ENCODE results near the gene BLOC1S3.

DNA sequence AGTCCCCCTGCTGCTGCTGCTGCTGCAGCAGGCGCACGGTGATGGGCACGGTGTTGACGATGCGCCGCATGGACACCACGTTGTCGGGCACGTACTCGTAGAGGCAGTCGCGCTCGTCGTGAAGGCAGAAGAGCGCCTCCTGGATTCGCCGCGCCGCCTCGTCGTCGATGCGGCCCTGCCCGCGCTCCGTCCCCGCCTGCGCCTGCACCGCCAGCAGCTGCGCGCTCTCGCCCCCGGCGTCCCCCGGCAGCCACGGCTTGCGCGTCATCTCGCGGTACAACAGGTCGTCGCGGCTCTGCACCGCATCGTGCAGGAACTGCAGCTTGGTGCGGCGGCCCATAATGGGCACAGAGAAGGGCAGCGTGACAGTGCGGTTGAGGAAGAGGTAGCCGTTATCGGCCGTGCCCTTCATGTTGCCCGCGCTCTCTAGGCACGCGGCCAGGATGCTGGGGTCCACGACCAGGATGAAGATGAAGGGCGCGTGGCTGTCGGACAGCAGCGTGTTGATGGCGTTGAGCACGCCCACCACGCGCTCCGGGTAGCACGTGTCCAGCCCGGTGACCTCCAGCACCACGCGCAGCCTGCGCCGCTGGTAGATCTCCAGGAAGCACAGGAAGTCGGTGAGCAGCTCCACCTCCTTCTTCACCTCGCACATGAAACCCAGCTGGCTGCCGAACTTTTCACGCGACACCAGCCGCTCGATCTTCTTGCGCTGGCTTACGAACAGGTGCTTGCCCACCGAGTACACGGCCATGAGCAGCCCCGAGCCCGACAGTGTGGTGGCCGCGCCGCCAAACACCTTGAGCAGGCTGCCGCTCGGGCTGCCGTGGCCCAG is 25.9 kb upstream of the BLOC1S3 start:
- TF ChIP-seq, protein P1, sequence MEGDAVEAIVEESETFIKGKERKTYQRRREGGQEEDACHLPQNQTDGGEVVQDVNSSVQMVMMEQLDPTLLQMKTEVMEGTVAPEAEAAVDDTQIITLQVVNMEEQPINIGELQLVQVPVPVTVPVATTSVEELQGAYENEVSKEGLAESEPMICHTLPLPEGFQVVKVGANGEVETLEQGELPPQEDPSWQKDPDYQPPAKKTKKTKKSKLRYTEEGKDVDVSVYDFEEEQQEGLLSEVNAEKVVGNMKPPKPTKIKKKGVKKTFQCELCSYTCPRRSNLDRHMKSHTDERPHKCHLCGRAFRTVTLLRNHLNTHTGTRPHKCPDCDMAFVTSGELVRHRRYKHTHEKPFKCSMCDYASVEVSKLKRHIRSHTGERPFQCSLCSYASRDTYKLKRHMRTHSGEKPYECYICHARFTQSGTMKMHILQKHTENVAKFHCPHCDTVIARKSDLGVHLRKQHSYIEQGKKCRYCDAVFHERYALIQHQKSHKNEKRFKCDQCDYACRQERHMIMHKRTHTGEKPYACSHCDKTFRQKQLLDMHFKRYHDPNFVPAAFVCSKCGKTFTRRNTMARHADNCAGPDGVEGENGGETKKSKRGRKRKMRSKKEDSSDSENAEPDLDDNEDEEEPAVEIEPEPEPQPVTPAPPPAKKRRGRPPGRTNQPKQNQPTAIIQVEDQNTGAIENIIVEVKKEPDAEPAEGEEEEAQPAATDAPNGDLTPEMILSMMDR (IDR thresholded peaks at IDR 0.05; ENCODE audit: low read depth, low read length) = no peak
- no peak for TF ChIP-seq POLR2A (IDR thresholded peaks at IDR 0.05; ENCODE audit: extremely low read depth, insufficient read length)

All from NB4 (cell line).